Measurements from ENCODE around the gene HAND1.

Gene HAND1

GRCh38 chr5:154435226-154435625, 42.8 kb downstream of the HAND1 start:
- TF ChIP-seq CTCF (IDR thresholded peaks at IDR 0.05; ENCODE audit: insufficient read depth, low read depth, low read length, missing control alignments) = no peak
- no peak for DNase-seq (ENCODE audit: low read depth)
- H3K4me3 ChIP-seq (ENCODE audit: low read depth, low read length) = no peak overlapping the region

GRCh38 chr5:154430961-154431630, 46.9 kb downstream of the HAND1 start:
- no peak overlapping the region for H3K4me3 ChIP-seq (ENCODE audit: low read depth, low read length)
- TF ChIP-seq CTCF (IDR thresholded peaks at IDR 0.05; ENCODE audit: insufficient read depth, low read depth, low read length, missing control alignments) = no peak
- DNase-seq (ENCODE audit: low read depth) = no peak

GRCh38 chr5:154430466-154430865, 47.6 kb downstream of the HAND1 start:
- H3K4me3 ChIP-seq (ENCODE audit: low read depth, low read length) = no peak overlapping the region
- no peak for DNase-seq (ENCODE audit: low read depth)
- no peak for TF ChIP-seq CTCF (IDR thresholded peaks at IDR 0.05; ENCODE audit: insufficient read depth, low read depth, low read length, missing control alignments)

GRCh38 chr5:154429341-154429740, 48.7 kb downstream of the HAND1 start:
- no peak for DNase-seq (ENCODE audit: low read depth)
- TF ChIP-seq CTCF (IDR thresholded peaks at IDR 0.05; ENCODE audit: insufficient read depth, low read depth, low read length, missing control alignments) = no peak
- H3K4me3 ChIP-seq (ENCODE audit: low read depth, low read length) = no peak overlapping the region

GRCh38 chr5:154428208-154428607, 49.8 kb downstream of the HAND1 start:
- no peak for DNase-seq (ENCODE audit: low read depth)
- no peak for TF ChIP-seq CTCF (IDR thresholded peaks at IDR 0.05; ENCODE audit: insufficient read depth, low read depth, low read length, missing control alignments)
- H3K4me3 ChIP-seq (ENCODE audit: low read depth, low read length) = no peak overlapping the region

Measured in GM12865 (cell line).